DMS153 treated with DMSO at 0.1 percent for 48 hours (cell line): ENCODE measurements around the gene HSD17B12.
A peak's percentile ranks its signal among the peaks of the same experiment; 100 is the strongest.

Experiments used
- DNase-seq: peaks from one replicate; lab custom pipeline; 2025; ENCODE audit not compliant: unreplicated experiment; lab: John Stamatoyannopoulos, UW

Gene HSD17B12

GRCh38 chr11:43797337-43797736, 116.8 kb downstream of the HSD17B12 start:
- no peak for DNase-seq

DNA sequence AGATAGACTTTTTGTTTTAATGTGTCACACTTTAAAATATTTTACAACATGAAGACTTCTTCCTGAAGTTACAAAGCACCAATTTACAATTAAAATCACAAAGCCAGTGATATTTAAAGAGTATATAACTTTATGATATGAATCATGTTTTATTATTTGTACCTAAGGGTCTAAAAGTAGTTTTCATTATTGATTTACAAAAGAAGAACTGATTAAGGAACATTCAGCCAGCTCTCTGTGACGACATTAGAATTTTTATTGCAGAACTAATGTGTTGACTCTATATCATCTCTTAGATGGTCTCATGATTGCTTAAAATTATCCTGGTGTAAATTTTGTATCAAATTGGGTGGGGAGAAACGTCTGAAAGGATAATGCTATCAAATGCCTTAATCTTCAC, 117.3 kb downstream of the HSD17B12 start:
- no peak for DNase-seq

DNA sequence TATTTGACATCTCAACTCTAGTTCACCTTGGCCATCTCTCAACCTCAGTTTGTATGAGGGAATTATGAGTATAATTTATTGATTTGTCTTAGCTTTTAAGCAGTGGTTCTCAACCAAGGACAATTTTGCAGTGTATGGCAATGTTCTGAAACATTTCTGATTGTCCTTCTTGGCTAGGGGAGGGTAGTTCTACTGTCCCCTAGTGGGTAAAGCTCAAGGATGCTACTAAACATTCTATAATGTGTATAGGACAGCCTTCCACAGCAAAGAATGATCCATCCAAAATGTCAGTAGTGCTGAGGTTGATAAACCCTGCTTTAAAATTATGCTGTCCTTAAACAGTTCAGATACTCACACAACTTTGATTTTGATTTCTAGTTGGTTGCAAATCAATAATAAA, 122.0 kb downstream of the HSD17B12 start:
- DNase-seq = no peak

DNA sequence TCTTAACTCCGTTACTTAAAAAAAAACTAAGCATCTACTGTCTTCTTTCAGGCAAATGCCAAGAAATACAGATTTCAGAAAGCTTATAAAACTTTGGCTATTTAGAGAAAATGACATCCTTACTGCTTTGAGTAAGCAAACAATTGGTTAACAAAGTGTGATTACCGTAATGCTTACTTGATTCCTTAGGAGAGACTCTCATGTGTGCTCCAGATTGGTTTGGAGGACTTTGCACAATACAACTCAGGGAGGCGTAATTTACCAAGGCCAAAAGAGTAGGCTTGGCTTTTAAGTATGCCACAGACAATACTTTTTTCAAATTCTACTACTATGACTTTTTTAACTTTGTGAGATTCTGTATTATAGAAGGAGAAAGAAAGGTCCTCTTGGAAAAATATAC, 123.2 kb downstream of the HSD17B12 start:
- DNase-seq = no peak

- no peak for DNase-seq
Observed at GRCh38 chr11:43806976-43807375, 126.4 kb downstream of the HSD17B12 start.

GRCh38 chr11:43810929-43811596, 130.5 kb downstream of the HSD17B12 start:
- no peak for DNase-seq

GRCh38 chr11:43812471-43812870, 131.9 kb downstream of the HSD17B12 start:
- DNase-seq = no peak

GRCh38 chr11:43818220-43818619, 137.7 kb downstream of the HSD17B12 start:
- DNase-seq = no peak

- no peak for DNase-seq
Observed at GRCh38 chr11:43819926-43820325, 139.4 kb downstream of the HSD17B12 start.

- DNase-seq = no peak
Observed at GRCh38 chr11:43823316-43823715, 142.8 kb downstream of the HSD17B12 start.

DNA sequence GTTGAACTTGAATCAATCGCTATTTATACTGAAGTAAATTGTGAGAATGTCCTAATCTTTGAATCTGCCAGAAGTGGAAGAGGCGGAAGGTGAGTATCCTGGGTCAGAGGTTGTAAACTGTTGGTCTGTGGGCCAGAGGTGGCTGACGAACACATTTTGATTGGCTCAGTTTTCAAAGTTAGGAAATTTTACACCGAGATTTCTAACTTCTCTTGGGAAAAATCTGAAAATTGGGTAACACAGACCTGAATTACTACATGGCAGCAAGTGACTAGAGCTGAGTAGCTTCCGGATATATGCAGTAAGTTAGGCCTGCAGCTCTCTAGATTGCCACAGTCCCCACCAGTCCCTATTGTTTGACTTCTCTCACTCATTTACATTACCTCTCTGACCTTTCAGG, 143.3 kb downstream of the HSD17B12 start:
- DNase-seq = no peak

GRCh38 chr11:43825217-43825816, 144.8 kb downstream of the HSD17B12 start:
- DNase-seq = no peak

DNA sequence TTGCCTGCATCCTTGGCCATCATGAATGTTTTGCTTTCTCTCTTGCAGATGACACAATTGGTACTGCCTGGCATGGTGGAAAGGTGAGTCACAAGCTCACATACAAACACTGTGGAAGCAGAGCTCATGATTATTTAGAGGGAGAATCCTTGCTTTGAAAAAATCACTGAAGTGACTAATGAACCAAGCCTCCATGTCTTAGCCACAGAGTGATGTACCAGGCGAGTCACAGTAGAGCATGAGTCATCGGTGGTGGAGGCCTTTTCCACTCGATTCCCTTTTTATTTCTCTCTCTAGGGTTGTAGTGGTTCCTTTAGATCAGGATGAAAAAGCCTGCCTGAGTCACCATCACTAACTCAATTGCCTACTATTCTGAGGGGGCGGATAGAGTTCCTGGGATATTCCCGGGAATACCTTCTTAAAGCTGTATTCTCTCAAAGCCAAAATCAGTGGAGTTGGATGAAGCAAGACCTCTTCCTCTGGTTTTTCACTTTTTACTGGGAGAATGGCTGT, 150.4 kb downstream of the HSD17B12 start:
- DNase-seq = no peak

DNA sequence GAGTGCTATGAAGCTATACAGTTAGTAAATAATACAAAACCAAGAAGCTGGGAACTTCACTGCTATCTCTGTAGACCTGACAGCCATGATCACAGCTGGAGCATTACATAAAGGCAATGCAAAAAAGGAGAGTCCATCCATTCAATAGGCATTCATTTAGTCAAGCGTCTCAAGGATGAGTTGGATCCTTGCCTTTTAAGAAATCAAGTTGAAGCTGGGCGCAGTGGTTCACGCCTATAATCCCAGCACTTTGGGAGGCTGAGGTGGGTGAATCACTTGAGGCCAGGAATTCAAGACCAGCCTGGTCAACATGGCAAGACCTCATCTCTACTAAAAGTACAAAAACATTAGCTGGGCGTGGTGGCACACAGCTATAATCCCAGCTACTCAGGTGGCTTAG, 152.0 kb downstream of the HSD17B12 start:
- no peak for DNase-seq

DNA sequence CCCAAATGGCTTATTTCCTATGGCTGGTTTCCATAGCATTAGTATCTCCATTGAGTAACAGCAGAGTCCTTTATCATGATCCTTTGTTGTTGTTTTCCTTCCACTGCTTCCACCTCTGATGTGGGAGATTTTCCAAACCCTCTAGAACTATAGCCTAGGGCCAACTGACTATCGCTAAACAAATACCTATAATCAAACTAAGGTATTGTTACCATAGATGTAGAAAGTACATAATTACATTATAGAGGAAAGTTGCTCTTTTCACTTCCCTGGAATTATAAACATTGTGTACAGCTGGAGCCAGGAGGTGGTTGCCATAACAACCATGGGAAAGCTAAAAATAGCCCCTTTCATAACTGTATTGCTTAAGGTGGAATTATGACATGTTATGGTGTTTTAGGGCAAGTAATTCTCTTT, 153.1 kb downstream of the HSD17B12 start:
- no peak for DNase-seq

GRCh38 chr11:43834286-43834685, 153.7 kb downstream of the HSD17B12 start:
- no peak for DNase-seq

DNA sequence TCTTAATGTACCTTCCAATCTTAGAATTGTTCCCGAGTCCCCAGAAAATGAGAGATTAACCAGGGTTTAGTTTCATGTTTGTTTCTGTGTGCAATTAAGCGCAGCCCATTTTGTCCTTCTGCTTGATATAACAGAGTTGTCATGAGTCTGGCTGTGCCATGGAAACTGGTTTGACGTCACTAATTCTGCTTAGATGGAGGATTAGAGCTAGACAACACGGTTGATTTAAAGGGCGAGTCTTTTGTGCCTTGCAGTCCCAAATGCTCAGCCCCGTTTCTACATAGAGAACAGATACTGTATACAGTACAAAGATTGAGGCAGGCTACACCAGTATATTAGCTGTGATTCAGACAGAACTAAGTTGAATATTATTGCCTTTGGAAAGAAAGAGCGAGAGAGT, 154.6 kb downstream of the HSD17B12 start:
- no peak for DNase-seq

DNA sequence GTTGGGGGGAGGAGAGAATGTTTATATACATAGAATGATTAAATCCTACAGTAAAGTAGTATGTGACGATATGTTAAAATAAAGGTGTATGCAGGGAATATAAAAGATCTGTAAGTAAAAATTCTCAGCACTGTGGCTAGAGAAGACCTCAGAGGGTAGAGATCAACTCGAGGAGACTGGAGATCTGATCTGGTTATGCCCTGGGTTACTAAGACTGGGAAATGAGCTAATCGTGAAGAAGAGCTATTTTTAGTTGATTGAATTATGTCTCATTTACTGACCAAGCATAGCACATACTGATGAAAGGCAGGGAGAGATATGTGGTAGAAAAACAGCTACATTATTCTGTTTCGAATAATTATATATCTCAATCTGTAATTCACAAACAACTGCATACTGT, 157.3 kb downstream of the HSD17B12 start:
- no peak for DNase-seq

DNA sequence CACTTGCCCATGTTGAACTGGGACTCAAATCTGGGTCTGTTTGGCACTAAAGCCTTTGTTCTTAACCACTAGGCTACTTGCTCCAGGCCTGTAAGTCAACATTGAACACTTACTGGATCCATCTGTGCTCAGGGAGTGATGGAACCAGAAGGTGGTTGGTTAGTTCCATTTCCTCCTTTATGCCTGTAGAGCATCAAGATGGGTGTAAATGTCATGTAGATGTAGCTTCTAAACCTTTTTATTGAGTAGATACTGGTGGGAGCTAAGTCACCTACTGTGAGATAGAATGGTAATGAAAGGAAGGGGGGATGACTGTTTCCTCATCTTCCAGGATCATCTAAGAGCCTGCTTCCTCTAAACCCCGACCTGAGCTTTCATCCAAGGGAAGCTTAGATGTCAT, 161.5 kb downstream of the HSD17B12 start:
- DNase-seq = no peak

DNA sequence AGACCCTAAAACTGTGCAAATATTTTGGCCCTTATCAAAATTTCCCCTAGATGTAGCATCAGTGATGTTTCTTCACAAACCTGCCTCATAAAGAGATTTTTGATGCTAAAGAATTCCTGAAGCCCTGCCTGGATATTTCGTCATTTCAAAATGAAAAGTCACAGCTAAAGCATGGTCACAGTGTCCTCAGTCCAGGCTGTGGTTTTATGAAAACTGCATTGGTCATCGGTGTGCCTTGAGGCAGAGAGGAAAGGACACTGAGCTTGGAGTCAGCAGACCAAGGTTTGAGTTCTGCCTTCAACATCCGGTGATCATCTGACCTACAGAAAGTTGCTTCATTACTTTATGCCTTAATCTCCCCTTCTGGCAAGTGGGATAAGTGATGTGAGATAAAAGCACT, 165.3 kb downstream of the HSD17B12 start:
- DNase-seq = no peak

GRCh38 chr11:43852057-43852636, 171.6 kb downstream of the HSD17B12 start:
- peak; percentile 38 for DNase-seq

DNA sequence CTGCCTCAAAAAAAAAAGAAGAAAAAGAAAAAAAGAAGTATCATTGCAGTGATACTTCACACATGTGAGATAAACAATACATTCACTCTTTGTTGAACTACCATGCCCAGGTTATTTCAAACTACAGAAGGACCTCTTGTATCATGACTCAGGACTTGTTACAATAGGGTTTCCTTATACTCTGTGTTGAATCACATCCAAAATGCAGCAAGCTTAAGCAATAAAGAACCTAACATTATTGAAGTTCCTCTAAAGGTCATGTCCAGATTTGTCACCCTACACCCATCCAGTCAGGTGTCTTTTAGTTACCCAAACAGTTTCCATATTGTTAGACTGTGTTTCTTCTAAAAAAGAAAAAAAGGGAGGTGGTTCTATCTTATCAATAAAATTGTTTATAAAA, 173.2 kb downstream of the HSD17B12 start:
- no peak for DNase-seq
